HG02884 (cell line): ENCODE data around the gene DNAH12.
"Not testable (repeated sequence)": the region's sequence is repeated elsewhere in the genome, so short reads cannot be mapped to it uniquely, and the experiment has no call there.

Source experiments
- ATAC-seq: cut with Tn5 transposase; IDR thresholded peaks from one replicate; pipeline ENCODE4 v1.9.1; 2021; ENCODE audit warnings: mild to moderate bottlenecking, moderate library complexity; ENCODE audit not compliant: unreplicated experiment

DNAH12 gene

GRCh38 chr3:57545636-57546268, 1.6 kb upstream of the DNAH12 start:
- ATAC-seq: no peak

GRCh38 chr3:57538465-57538864, 5.7 kb downstream of the DNAH12 start:
- no peak for ATAC-seq

DNA sequence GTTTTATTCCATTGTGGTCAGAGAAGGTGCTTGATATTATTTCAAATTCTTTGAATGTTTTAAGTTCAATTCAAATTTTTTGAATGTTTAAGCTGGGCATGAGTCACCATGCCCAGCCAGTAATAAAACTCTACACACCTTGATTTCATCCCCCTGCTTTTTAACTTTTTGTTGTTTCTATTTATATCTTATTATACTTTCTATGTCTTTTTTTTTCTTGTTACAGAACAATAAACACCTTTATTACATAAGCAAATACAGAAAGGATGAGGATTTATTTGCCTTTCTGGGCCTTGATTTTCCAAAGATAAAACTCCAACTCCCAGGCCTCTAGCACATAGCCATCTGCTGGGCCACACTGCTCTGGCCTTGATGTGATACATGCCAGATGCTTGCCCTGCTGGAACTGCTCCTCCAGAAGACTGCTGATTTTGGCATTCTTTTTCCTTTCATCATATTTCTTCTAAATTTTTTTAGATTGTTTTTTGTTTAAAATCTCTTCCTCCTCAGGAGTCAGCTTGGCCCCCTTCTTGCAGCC, 14.0 kb downstream of the DNAH12 start:
- no peak for ATAC-seq

GRCh38 chr3:57518276-57518915, 25.7 kb downstream of the DNAH12 start:
- ATAC-seq: no peak

GRCh38 chr3:57512166-57512565, 32.0 kb downstream of the DNAH12 start:
- ATAC-seq: no peak

DNA sequence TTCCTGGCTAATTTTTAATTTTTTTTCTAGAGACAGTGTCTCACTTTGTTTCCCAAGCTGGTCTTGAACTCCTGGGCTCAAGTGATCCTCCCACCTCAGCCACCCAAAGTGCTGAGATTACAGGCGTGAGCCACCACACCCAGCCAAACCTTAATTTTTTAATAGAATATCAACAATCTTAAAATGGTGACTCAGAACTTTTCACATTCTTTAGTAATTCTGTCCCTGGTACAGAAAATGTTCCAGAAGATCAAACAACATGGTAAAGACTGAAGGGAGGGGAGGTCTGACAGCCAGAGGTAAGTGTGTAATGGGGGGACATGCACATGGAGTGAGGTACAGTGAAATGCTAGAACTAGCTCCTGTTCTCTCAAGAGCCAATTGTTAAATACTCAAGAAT, 38.2 kb downstream of the DNAH12 start:
- ATAC-seq: no peak

GRCh38 chr3:57500506-57500905, 43.6 kb downstream of the DNAH12 start:
- no peak for ATAC-seq

DNA sequence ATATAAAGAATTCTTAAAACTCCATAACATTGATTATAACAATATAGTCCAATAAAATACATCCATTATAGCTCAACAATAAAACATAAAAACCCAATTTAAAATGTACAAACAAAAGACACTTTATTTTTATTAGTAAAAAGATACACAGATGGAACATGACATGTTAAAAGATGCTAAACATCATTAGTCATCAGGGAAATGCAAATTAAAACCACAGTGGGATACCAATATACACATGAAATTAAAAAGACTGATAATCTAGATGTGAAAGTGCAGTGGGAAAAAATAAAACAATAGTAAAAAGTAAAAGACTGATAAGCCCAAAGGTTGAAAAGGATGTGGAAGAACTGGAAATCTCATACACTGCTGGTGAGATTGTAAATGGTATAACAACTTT, 46.2 kb downstream of the DNAH12 start:
- ATAC-seq: no peak

- no peak for ATAC-seq
Measured at GRCh38 chr3:57484563-57484962, 59.6 kb downstream of the DNAH12 start.

DNA sequence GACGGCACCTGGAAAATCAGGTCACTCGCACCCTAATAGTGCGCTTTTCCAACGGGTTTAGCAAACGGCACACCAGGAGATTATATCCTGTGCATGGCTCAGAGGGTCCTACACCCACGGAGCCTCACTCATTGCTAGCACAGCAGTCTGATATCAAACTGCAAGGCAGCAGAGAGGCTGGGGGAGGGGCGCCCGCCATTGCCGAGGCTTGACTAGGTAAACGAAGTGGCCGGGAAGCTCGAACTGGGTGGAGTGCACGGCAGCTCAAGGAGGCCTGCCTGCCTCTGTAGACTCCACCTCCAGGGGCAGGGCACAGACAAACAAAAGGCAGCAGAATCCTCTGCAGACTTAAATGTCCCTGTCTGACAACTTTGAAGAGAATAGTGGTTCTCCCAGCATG, 67.0 kb downstream of the DNAH12 start:
- ATAC-seq: not testable (repeated sequence)

- ATAC-seq: no peak
Measured at GRCh38 chr3:57464801-57465200, 79.3 kb downstream of the DNAH12 start.

DNA sequence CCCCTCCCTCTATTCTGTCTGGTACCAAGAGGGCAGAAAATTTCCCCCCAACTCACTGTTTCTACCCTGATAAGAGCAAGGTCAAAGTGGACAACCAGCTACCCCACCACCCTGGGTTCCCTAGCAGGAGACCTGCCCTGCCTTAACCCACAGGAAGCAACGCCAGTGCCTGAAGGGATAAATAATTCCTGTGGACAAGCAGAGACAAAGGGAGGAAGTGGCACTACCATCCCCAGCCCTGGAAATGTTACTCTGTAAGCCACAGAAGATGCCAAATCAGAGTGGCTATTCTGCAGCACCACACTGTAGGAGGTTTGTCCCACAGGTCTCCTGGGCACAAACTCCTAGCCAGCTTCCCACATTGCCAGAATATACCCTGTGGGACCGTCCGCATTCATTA, 80.1 kb downstream of the DNAH12 start:
- ATAC-seq: no peak

DNA sequence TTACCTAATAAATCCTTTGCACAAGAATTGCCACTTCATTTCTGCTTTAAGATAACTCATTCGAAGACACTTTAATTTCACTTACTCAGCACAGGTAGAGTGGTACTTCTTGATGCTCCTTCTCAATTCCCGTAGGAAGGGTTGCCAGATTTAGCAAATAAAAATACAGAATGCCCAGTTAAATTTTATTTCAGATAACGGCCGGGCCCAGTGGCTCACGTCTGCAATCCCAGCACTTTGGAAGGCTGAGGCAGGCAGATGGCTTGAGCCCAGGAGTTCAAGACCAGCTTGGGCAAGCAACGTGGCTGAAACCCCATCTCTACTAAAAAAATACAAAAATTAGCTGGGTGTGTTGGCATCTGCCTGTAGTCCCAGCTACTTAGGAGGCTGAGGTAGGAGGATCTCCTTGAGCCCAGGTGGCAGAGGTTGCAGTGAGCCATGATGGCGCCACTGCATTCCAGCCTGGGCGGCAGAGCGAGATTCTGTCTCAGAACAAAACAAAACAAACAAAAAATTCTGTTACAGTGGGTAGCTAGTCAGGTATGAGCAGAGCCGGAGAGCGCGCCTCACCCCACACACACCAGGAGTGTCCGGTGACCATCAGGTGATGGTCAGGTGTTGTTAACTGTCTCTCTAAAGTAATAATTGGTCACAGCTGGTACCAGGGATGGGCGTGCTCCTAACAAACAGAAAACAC, 92.8 kb downstream of the DNAH12 start:
- no peak for ATAC-seq

DNA sequence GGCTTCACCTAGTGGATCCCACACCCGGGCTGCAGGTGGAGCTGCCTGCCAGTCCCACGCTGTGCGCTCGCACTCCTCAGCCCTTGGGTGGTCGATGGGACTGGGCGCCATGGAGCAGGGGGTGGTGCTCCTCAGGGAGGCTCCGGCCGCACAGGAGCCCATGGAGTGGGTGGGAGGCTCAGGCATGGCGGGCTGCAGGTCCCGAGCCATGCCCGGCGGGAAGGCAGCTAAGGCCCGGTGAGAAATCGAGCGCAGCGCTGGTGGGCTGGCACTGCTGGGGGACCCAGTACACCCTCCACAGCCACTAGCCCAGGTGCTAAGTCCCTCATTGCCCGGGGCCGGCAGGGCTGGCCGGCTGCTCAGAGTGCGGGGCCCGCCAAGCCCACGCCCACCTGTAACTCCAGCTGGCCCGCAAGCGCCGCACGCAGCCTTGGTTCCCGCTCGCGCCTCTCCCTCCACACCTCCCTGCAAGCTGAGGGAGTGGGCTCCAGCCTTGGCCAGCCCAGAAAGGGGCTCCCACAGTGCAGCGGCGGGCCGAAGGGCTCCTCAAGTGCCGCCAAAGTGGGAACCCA, 94.8 kb downstream of the DNAH12 start:
- ATAC-seq: not testable (repeated sequence)

- not testable (repeated sequence) for ATAC-seq
Measured at GRCh38 chr3:57448489-57448888, 95.7 kb downstream of the DNAH12 start.

DNA sequence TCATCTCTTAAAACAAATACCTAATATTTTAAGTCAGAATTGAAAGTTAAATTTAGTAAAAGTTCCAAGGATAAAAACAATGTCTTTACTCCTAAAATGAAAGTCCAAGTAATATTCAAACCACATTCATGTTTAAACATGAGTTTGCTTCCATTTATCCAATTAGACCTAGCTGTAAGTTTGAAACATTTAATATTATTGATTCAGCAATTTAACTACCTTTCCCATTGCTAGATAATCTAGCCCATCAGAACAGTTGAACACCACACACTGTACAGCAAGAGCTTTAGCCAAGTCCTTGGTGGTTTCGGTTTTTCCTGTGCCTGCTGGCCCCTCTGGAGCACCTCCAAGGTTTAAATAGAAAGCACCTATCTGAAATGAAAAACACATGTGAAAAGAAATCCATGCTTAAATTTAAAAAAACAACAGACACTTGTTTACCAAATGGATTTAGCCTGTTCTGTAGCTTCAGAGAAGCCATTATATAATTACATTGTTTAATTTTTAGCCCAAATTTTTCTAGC, 97.8 kb downstream of the DNAH12 start:
- ATAC-seq: no peak

DNA sequence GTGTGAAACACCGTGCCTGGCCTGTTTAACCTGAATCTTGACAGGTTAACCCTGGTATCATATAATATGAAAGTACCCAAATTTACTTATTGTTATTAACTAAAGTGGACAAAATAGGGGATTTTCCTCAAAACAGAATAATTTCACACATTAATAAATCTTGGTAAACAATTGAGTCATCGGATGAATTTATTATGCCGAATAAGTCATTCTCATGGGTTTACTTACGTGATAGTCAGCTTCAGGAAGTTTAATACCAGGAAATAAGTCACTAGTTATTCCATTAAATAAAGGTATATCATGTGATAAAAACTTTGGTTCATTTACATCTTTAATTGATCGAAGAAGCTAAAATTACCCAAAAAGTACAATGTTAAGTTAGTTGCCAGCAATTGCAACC, 99.7 kb downstream of the DNAH12 start:
- ATAC-seq: no peak

DNA sequence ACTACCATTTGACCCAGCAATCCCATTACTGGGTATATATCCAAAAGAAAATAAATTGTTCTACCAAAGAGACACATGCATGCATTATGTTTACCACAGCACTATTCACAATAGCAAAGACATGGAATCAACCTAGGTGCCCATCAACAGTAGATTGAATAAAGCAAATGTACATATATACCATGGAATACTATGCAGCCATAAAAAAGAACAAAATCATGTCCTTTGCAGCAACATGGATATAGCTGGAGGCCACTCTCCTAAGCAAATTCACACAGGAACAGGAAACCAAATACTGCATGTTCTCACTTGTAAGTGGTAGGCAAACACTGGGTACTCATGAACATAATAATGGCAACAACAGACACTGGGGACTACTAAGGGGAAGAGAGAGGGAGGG, 104.0 kb downstream of the DNAH12 start:
- ATAC-seq: not testable (repeated sequence)

DNA sequence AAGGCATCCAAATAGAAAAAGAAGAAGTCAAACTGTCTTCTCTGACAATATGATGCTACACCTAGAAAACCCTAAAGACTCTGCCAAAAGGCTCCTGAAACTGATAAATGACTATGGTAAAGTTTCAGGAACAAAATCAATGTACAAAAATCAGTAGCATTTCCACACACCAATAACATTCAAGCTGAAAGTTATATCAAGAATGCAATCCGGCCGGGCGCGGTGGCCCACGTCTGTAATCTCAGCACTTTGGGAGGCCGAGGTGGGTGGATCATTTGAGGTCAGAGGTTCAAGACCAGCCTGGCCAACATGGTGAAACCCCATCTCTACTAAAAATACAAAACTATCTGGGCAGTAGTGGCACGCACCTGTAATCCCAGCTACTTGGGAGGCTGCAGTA, 105.7 kb downstream of the DNAH12 start:
- not testable (repeated sequence) for ATAC-seq

DNA sequence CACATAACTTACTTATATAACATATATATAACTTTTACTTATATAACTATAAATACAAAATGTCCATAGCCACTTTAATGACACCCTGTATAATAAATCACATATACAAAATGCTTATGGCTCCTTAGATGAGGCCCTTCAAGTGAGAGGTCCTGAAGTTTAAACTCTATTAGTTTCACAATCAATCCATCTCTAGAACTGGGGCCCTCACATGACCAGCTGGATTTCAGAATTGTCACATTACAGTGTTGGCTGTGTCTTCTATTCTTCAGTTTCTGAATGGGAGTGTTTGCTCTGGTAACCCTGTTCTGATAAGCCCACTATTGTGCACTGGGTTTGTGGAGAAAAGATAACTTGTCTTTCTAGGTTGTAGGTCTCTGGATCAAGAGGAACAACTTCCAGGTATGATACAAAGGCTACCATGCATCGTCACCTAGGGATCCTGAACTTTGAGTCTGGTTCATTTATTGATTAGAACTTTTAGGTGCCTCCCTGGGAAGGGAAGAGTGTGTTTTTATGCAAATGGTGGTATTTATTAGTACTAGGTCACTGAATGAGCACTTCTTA, 107.9 kb downstream of the DNAH12 start:
- no peak for ATAC-seq

- no peak for ATAC-seq
Measured at GRCh38 chr3:57434041-57434440, 110.1 kb downstream of the DNAH12 start.
